H1 (cell line): Measurements from ENCODE around the gene VWF. TPM values are rescaled to one million over a fixed set of nuclear protein-coding genes. Genes with fewer than 3 reads are reported as not detected.

Experiments used
- CTCF ChIA-PET: fragments of 300-600 bp; sonication (Branson Sonifier 250); formaldehyde crosslinking; loops from one replicate; lab custom pipeline; 2021; ENCODE audit not compliant: partially characterized antibody; lab: Charles Lee
- POLR2A ChIA-PET: fragments of 300-600 bp; sonication (Branson Sonifier 250); formaldehyde crosslinking; loops from one replicate; lab custom pipeline; 2021; ENCODE audit warnings: inconsistent platforms; ENCODE audit not compliant: partially characterized antibody; lab: Charles Lee
- DNase-seq, 2 experiments: peaks; one replicate each; pipeline versions ENCODE4 v3.0.0 to v3.0.0-alpha.2; 2010 to 2022; ENCODE audit warnings: low spot score in 2 of 2, low read depth in 1 of 2, mixed read lengths in 1 of 2
- FAIRE-seq: peaks from 2 replicates; lab custom pipeline; 2011; peaks lifted over from hg19 to GRCh38; lab: Jason Lieb, UNC
- H2AFZ ChIP-seq: 2 replicates; pipeline ENCODE4 v1.8.1; 2012; ENCODE audit warnings: low read length, inconsistent platforms
- H2AK5ac ChIP-seq: 2 replicates; pipeline ENCODE4 v1.6.1; 2013; ENCODE audit warnings: low read depth, low read length
- H2BK120ac ChIP-seq: replicated peaks from 2 replicates; pipeline ENCODE3; 2013; ENCODE audit warnings: low read depth, low read length, inconsistent platforms
- H2BK12ac ChIP-seq: 2 replicates; pipeline ENCODE4 v1.6.1; 2013; ENCODE audit warnings: low read depth, low read length
- H2BK15ac ChIP-seq: 2 replicates; pipeline ENCODE4 v1.6.1; 2013; ENCODE audit warnings: low read length
- H2BK20ac ChIP-seq: 2 replicates; pipeline ENCODE4 v1.6.1; 2013; ENCODE audit warnings: low read length
- H2BK5ac ChIP-seq: 2 replicates; pipeline ENCODE4 v1.6.1; 2013; ENCODE audit warnings: low read depth, low read length
- H3K14ac ChIP-seq: 2 replicates; pipeline ENCODE4 v1.6.1; 2013; ENCODE audit warnings: inconsistent platforms; ENCODE audit not compliant: insufficient read length
- H3K18ac ChIP-seq: 2 replicates; pipeline ENCODE4 v1.6.1; 2013; ENCODE audit warnings: low read length; ENCODE audit errors: extremely low read depth
- H3K23ac ChIP-seq: 2 replicates; pipeline ENCODE4 v1.6.1; 2013; ENCODE audit warnings: inconsistent platforms; ENCODE audit not compliant: insufficient read length
- H3K23me2 ChIP-seq: 2 replicates; pipeline ENCODE4 v1.6.1; 2013; ENCODE audit warnings: low read depth, low read length
- H3K27ac ChIP-seq: 2 replicates; pipeline ENCODE4 v1.6.1; 2011; ENCODE audit warnings: low read depth, low read length, inconsistent platforms
- H3K27me3 ChIP-seq, 4 experiments: replicated peaks in 1 of 4; 1 replicate in 1 of 4; 2 replicates in 3 of 4; pipeline versions ENCODE4 v1.6.1 to v1.8.1; 2011 to 2013; ENCODE audit warnings: low read length in 3 of 4, mild to moderate bottlenecking in 3 of 4, inconsistent platforms in 2 of 4, mixed read lengths in 2 of 4, moderate library complexity in 1 of 4; ENCODE audit not compliant: control insufficient read depth in 3 of 4, insufficient read depth in 3 of 4; ENCODE audit errors: extremely low read depth in 1 of 4
- H3K36me3 ChIP-seq, 4 experiments: 2 replicates each; pipeline versions ENCODE4 v1.6.1 to v1.8.1; 2011 to 2013; ENCODE audit warnings: mild to moderate bottlenecking in 4 of 4, low read length in 3 of 4, moderate library complexity in 2 of 4, control low read depth in 1 of 4, inconsistent platforms in 1 of 4; ENCODE audit not compliant: insufficient read depth in 4 of 4, control insufficient read depth in 2 of 4
- H3K4ac ChIP-seq: replicated peaks from 2 replicates; pipeline ENCODE3; 2013; ENCODE audit warnings: low read length, low read depth, mixed read lengths, inconsistent platforms; ENCODE audit not compliant: insufficient read length
- H3K4me1 ChIP-seq, 4 experiments: replicated peaks in 1 of 4; 1 replicate in 1 of 4; 2 replicates in 3 of 4; pipeline versions ENCODE4 v1.6.1 to v1.8.1; 2011 to 2013; ENCODE audit warnings: low read length in 3 of 4, inconsistent platforms in 2 of 4, mixed read lengths in 1 of 4; ENCODE audit not compliant: insufficient read depth in 4 of 4, control insufficient read depth in 3 of 4
- H3K4me2 ChIP-seq, 2 experiments: 2 replicates each; pipeline versions ENCODE4 v1.6.1 to v1.8.1; 2011 to 2013; ENCODE audit warnings: low read depth in 2 of 2, low read length in 2 of 2, control low read depth in 1 of 2, inconsistent platforms in 1 of 2, mild to moderate bottlenecking in 1 of 2; ENCODE audit not compliant: insufficient read depth in 1 of 2
- H3K4me3 ChIP-seq, 4 experiments: fragments of 200-600, 300-600 bp in 1 of 4; sonication (generic), shearing (Covaris generic), sonication (Bioruptor Twin) in 1 of 4; 2 replicates each; pipeline versions ENCODE4 v1.5.1 to v1.8.1; 2011 to 2016; ENCODE audit warnings: low read length in 4 of 4, low read depth in 3 of 4, control low read depth in 2 of 4, inconsistent platforms in 2 of 4, mild to moderate bottlenecking in 2 of 4, mixed read lengths in 1 of 4, moderate library complexity in 1 of 4; ENCODE audit not compliant: insufficient read depth in 2 of 4; ENCODE audit errors: extremely low read depth in 1 of 4
- H3K56ac ChIP-seq: replicated peaks from 2 replicates; pipeline ENCODE3; 2013; ENCODE audit warnings: low read depth, mild to moderate bottlenecking, mixed read lengths, low read length, inconsistent platforms; ENCODE audit not compliant: insufficient read length
- H3K79me1 ChIP-seq: 2 replicates; pipeline ENCODE4 v1.6.1; 2013; ENCODE audit warnings: low read depth, low read length, control low read depth
- H3K79me2 ChIP-seq, 2 experiments: 2 replicates each; pipeline versions ENCODE4 v1.6.1 to v1.8.1; 2012 to 2013; ENCODE audit warnings: low read length in 2 of 2, mild to moderate bottlenecking in 2 of 2, inconsistent platforms in 1 of 2; ENCODE audit not compliant: insufficient read depth in 2 of 2, control insufficient read depth in 1 of 2
- H3K9ac ChIP-seq, 4 experiments: replicated peaks in 1 of 4; 1 replicate in 1 of 4; 2 replicates in 3 of 4; pipeline versions ENCODE4 v1.6.1 to v1.8.1; 2011 to 2013; ENCODE audit warnings: low read depth in 3 of 4, low read length in 3 of 4, control low read depth in 2 of 4, mild to moderate bottlenecking in 2 of 4, moderate library complexity in 2 of 4, inconsistent platforms in 1 of 4; ENCODE audit errors: extremely low read depth in 1 of 4
- H3K9me3 ChIP-seq, 2 experiments: 2 replicates each; pipeline versions ENCODE4 v1.6.1 to v1.8.1; 2012 to 2013; ENCODE audit warnings: mild to moderate bottlenecking in 2 of 2, moderate library complexity in 2 of 2, control low read depth in 1 of 2, inconsistent platforms in 1 of 2, low read depth in 1 of 2, low read length in 1 of 2, mixed read lengths in 1 of 2; ENCODE audit not compliant: insufficient read depth in 2 of 2
- H4K20me1 ChIP-seq, 2 experiments: replicated peaks in 1 of 2; 2 replicates each; pipeline versions ENCODE3 to v1.8.1; 2011 to 2013; ENCODE audit warnings: inconsistent platforms in 2 of 2, low read length in 2 of 2, mild to moderate bottlenecking in 1 of 2; ENCODE audit not compliant: insufficient read depth in 2 of 2, control insufficient read depth in 1 of 2
- H4K5ac ChIP-seq: 2 replicates; pipeline ENCODE4 v1.6.1; 2013; ENCODE audit warnings: low read length, low read depth, mixed read lengths, inconsistent platforms; ENCODE audit not compliant: insufficient read length
- H4K8ac ChIP-seq: 2 replicates; pipeline ENCODE4 v1.8.0; 2013; ENCODE audit warnings: mild to moderate bottlenecking, moderate library complexity, low read length, inconsistent platforms; ENCODE audit not compliant: insufficient read depth; ENCODE audit errors: extremely low read depth
- H4K91ac ChIP-seq: replicated peaks from 2 replicates; pipeline ENCODE3; 2013; ENCODE audit warnings: low read length, mixed read lengths, inconsistent platforms; ENCODE audit not compliant: insufficient read length
- BCL11A ChIP-seq, 2 experiments: IDR thresholded peaks; one replicate each; pipeline ENCODE4 v1.6.1; 2011; ENCODE audit warnings: low read depth in 2 of 2, low read length in 2 of 2, mild to moderate bottlenecking in 2 of 2
- CBX5 ChIP-seq: fragments of 300-800, 300-1000 bp; sonication (generic); IDR thresholded peaks from 2 replicates; pipeline ENCODE4 v1.7.1; 2016; ENCODE audit warnings: antibody characterized with exemption, low read length, low read depth
- CEBPB ChIP-seq: IDR thresholded peaks from 2 replicates; pipeline ENCODE4 v1.6.1; 2012; ENCODE audit warnings: low read depth, low read length
- CREB1 ChIP-seq: IDR thresholded peaks from 2 replicates; pipeline ENCODE4 v1.6.1; 2012; ENCODE audit warnings: inconsistent platforms
- EGR1 ChIP-seq: IDR thresholded peaks from 2 replicates; pipeline ENCODE4 v1.6.1; 2011; ENCODE audit warnings: low read depth, low read length, borderline replicate concordance
- EZH2 ChIP-seq: fragments of 200-600 bp; sonication (generic); IDR thresholded peaks from 2 replicates; pipeline ENCODE4 v1.7.1; 2012; ENCODE audit warnings: low read depth, mild to moderate bottlenecking, moderate library complexity, low read length, inconsistent platforms; ENCODE audit not compliant: severe bottlenecking
- GABPA ChIP-seq: IDR thresholded peaks from 2 replicates; pipeline ENCODE4 v1.6.1; 2011; ENCODE audit warnings: mild to moderate bottlenecking, low read length, moderate library complexity, borderline replicate concordance; ENCODE audit not compliant: insufficient read depth
- JUN ChIP-seq: IDR thresholded peaks from 2 replicates; pipeline ENCODE4 v1.6.1; 2011; ENCODE audit warnings: low read depth, mild to moderate bottlenecking, improper control_type of control experiment, low read length
- MAFK ChIP-seq: IDR thresholded peaks from 2 replicates; pipeline ENCODE4 v1.6.1; 2012; ENCODE audit warnings: low read depth, mild to moderate bottlenecking, improper control_type of control experiment, low read length
- POLR2AphosphoS5 ChIP-seq: IDR thresholded peaks from 2 replicates; pipeline ENCODE4 v1.6.1; 2011; ENCODE audit warnings: low read depth, low read length
- RNF2 ChIP-seq: fragments of 200-900, 300-1000 bp; sonication (generic); IDR thresholded peaks from 2 replicates; pipeline ENCODE4 v1.7.1; 2016; ENCODE audit warnings: borderline replicate concordance, low read depth, mild to moderate bottlenecking, antibody characterized with exemption, low read length; ENCODE audit not compliant: poor library complexity, severe bottlenecking; ENCODE audit errors: missing control alignments
- SIN3A ChIP-seq, 2 experiments: IDR thresholded peaks in 1 of 2; conservative IDR thresholded peaks in 1 of 2; 2 replicates each; pipeline ENCODE4 v1.6.1; 2011 to 2012; ENCODE audit warnings: low read length in 2 of 2, improper control_type of control experiment in 1 of 2, low read depth in 1 of 2, mild to moderate bottlenecking in 1 of 2
- SIRT6 ChIP-seq: IDR thresholded peaks from one replicate; pipeline ENCODE4 v1.7.1; 2012; ENCODE audit warnings: low read length, inconsistent platforms
- SIX5 ChIP-seq: IDR thresholded peaks from 2 replicates; pipeline ENCODE4 v1.6.1; 2011; ENCODE audit warnings: mild to moderate bottlenecking, low read depth, low read length
- SUZ12 ChIP-seq: fragments of 200-600 bp; sonication (generic); IDR thresholded peaks from 2 replicates; pipeline ENCODE4 v1.6.1; 2012; ENCODE audit warnings: mild to moderate bottlenecking, inconsistent platforms, low read length, moderate library complexity, mixed read lengths
- WGBS, 2 experiments: shearing (Covaris generic) in 1 of 2; methylation state at CpG; one replicate each; pipeline versions ENCODE4 v1.1.6 to v1.1.7; 2013 to 2015; ENCODE audit warnings: low lambda C conversion rate in 2 of 2, mixed read lengths in 2 of 2, inconsistent platforms in 1 of 2, low coverage in 1 of 2, missing lambda C conversion rate in 1 of 2; ENCODE audit not compliant: insufficient replicate concordance in 2 of 2, insufficient coverage in 1 of 2, insufficient read length in 1 of 2; ENCODE audit errors: extremely low coverage in 1 of 2, missing lambda C conversion rate in 1 of 2; 5-methylcytosine and 5-hydroxymethylcytosine counted together
- polyA plus RNA-seq, 7 experiments: library from polyadenylated mRNA; depleted of rRNA in 3 of 7; stranded (reverse) in 5 of 7; unstranded in 2 of 7; fragments of >200 nt in 5 of 7; fragments of 200-250 nt in 2 of 7; gene quantifications; 1 replicate in 5 of 7; 2 replicates in 1 of 7; 4 replicates in 1 of 7; pipeline versions ENCODE4 v1.2.1 to v1.2.3, GENCODE V29; 2011 to 2013; ENCODE audit warnings: missing spikeins in 2 of 7, mixed read lengths in 2 of 7
- total RNA-seq: library from RNA; stranded (reverse); fragmentation: NEBNext Ultra II Directional; extraction: Animal tissue kit (Norgen Biotek cat#: 25700); gene quantifications from 2 replicates; pipeline ENCODE4 v1.2.1, GENCODE V29; 2021

Gene VWF
- total and polyA plus RNA-seq, 2 of the 8 experiments (the other 6 are each of a cell fraction or from before 2014, with no cell fraction given) = 0.39 to 0.60 TPM

- H3K27me3 ChIP-seq = no peaks in the 10 kb centered on the region
- H2BK12ac ChIP-seq = no peak overlapping the region
- no peaks in the 10 kb centered on the region for H4K20me1 ChIP-seq
- no peak overlapping the region for H3K23ac ChIP-seq
- 94% methylated on average over 5 of the region's 5 CpGs; no CpG with 5 or more reads in 1 of the 2 experiments for WGBS, 2 experiments
- no peaks in the 10 kb centered on the region for H3K23me2 ChIP-seq
- no peak overlapping the region for H3K14ac ChIP-seq
- H2BK5ac ChIP-seq = no peak overlapping the region
- no peaks in the 10 kb centered on the region for H3K36me3 ChIP-seq
- no peak overlapping the region for H2BK15ac ChIP-seq
- DNase-seq (no peak), FAIRE-seq (no peak)
- no peak overlapping the region for H3K9ac ChIP-seq
- no peak overlapping the region for H2BK20ac ChIP-seq
- no peak overlapping the region for H3K4me2 ChIP-seq
- no peak overlapping the region for H3K18ac ChIP-seq
- no peak overlapping the region for H3K4me3 ChIP-seq
- no peaks in the 10 kb centered on the region for H3K9me3 ChIP-seq
- no peak overlapping the region for H4K5ac ChIP-seq
- ChIA-PET CTCF (interaction anchor here (1.4 to 1.8 kb wide), 3 partner anchors 15 to 44 kb away, joined by 3 to 4 read pairs (median 3); no protein-coding TSS in a partner anchor), POLR2A (no interaction called here)
- no peaks in the 10 kb centered on the region for H3K79me2 ChIP-seq
- H3K79me1 ChIP-seq = no peaks in the 10 kb centered on the region
- H4K8ac ChIP-seq = no peak overlapping the region
- H3K4ac ChIP-seq = no peak overlapping the region
- H3K56ac ChIP-seq = no peak overlapping the region
- no peak overlapping the region for H2AK5ac ChIP-seq
- no peak overlapping the region for H3K27ac ChIP-seq
- no peak overlapping the region for H4K91ac ChIP-seq
- no peak overlapping the region for H2AFZ ChIP-seq
- H3K4me1 ChIP-seq = no peaks in the 10 kb centered on the region
- H2BK120ac ChIP-seq = no peak overlapping the region
- TF ChIP-seq CEBPB (no peak), CBX5 (no peak), EGR1 (no peak), JUN (no peak), EZH2 (no peak), CREB1 (no peak), MAFK (no peak), SUZ12 (no peak), SIN3A (conservative IDR thresholded peaks at IDR 0.05 in 1 of 2, IDR thresholded peaks at IDR 0.05 in 1 of 2; ENCODE audit: low read depth in 1 of 2, low read length in 2 of 2) (no peak), GABPA (no peak), RNF2 (no peak), SIRT6 (no peak), BCL11A (IDR thresholded peaks at IDR 0.05; ENCODE audit: low read depth in 2 of 2, low read length in 2 of 2) (no peak), SIX5 (no peak), POLR2AphosphoS5 (no peak)
Measured at GRCh38 chr12:6112004-6112403, 12.5 kb downstream of the VWF start.
